ENCODE measurements around the gene PRMT3. TPM values are rescaled to one million over a fixed set of nuclear protein-coding genes. Genes with fewer than 3 reads are reported as not detected.

The PRMT3 gene
- total and polyA plus RNA-seq, 2 donors (not counting 3 experiments of a cell fraction or from before 2014, with no cell fraction given), result 6.2 to 13.3 TPM

DNA sequence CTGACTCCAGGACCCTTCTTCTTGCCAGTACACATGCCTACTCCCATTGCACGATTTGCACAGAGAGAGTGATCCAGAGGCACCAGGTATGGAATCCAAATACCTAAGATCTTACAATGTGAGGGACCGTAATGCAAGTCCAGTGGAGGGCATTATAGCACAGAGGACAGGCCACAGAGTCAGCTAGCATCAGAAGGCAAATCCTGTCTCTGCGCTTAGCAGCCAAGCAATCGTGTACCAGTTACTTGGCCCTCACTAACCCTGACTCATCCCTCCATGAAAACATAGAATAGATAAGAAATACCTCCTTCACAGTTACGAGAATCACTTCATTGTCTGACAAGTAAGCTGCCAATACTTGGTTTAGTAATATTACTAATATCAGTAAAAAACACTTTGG, 142.2 kb downstream of the PRMT3 start:
- no TSS peak for BruUV-seq (replicated peaks)

More for the DNA sequence above, 142.2 kb downstream of the PRMT3 start:
- intact Hi-C loops (cut with micrococcal nuclease), result no loop called here
- no peak for DNase-seq (ENCODE audit: low read depth, low spot score)
- TF ChIP-seq FOS (IDR thresholded peaks at IDR 0.05; ENCODE audit: borderline replicate concordance, insufficient read depth, low read length), result no peak
- TF ChIP-seq JUN (IDR thresholded peaks at IDR 0.05; ENCODE audit: borderline replicate concordance, insufficient read depth, insufficient read length, low read depth), result no peak
- TF ChIP-seq POLR2A (IDR thresholded peaks at IDR 0.05; ENCODE audit: low read depth, low read length), result no peak
- TF ChIP-seq CTCF (IDR thresholded peaks at IDR 0.05; ENCODE audit: extremely low read depth in 1 of 2, insufficient read depth in 1 of 2, low read depth in 1 of 2, low read length in 2 of 2), result no peak
- TF ChIP-seq MYC (IDR thresholded peaks at IDR 0.05; ENCODE audit: low read depth, low read length), result no peak
- no peak for TF ChIP-seq MAX (IDR thresholded peaks at IDR 0.05; ENCODE audit: insufficient read depth, insufficient read length)
- TF ChIP-seq GATA2 (IDR thresholded peaks at IDR 0.05; ENCODE audit: insufficient read depth, insufficient read length, low read depth, low read length), result no peak
- no peak for TF ChIP-seq EZH2 (IDR thresholded peaks at IDR 0.05; ENCODE audit: borderline replicate concordance, low read depth, low read length, severe bottlenecking)
- TF ChIP-seq POLR2AphosphoS5 (IDR thresholded peaks at IDR 0.05; ENCODE audit: insufficient read depth, low read depth, low read length), result no peak
- no peaks in the 10 kb centered on the region for H4K20me1 ChIP-seq (replicated peaks; ENCODE audit: control insufficient read depth, extremely low read depth, insufficient read depth, low read length)
- H3K4me3 ChIP-seq (replicated peaks in 1 of 3; ENCODE audit: insufficient read depth in 1 of 3, low read depth in 1 of 3, low read length in 3 of 3), result no peak overlapping the region
- H3K4me1 ChIP-seq (ENCODE audit: control insufficient read depth, extremely low read depth, insufficient read depth, low read length), result no peaks in the 10 kb centered on the region
- no peak overlapping the region for H3K9ac ChIP-seq (replicated peaks; ENCODE audit: extremely low read depth, insufficient read depth, low read length)
- H3K9me3 ChIP-seq (replicated peaks; ENCODE audit: control insufficient read depth, insufficient read depth, low read length), result no peaks in the 10 kb centered on the region
- no peak for FAIRE-seq
- H3K36me3 ChIP-seq (ENCODE audit: control insufficient read depth in 2 of 2, extremely low read depth in 1 of 2, insufficient read depth in 2 of 2, low read length in 2 of 2), result no peaks in the 10 kb centered on the region
- no peak overlapping the region for H2AFZ ChIP-seq (ENCODE audit: low read depth, low read length)
- no peaks in the 10 kb centered on the region for H3K27me3 ChIP-seq (ENCODE audit: control insufficient read depth in 2 of 2, insufficient read depth in 2 of 2, low read length in 2 of 2)
- no peak overlapping the region for H3K27ac ChIP-seq (ENCODE audit: insufficient read depth, low read depth, low read length)
- no peaks in the 10 kb centered on the region for H3K79me2 ChIP-seq (ENCODE audit: control insufficient read depth, insufficient read depth, low read length)
- dilution Hi-C loops (cut with MboI; ENCODE audit: extremely low pct_ligation_motif_present, low sequenced_read_pairs), result no loop called here
- ChIA-PET POLR2A (no interaction called here), CTCF (no interaction called here)
- no peaks in the 10 kb centered on the region for H3K9me1 ChIP-seq (replicated peaks; ENCODE audit: control insufficient read depth, extremely low read depth, insufficient read depth, low read length)
- H3K4me2 ChIP-seq (ENCODE audit: insufficient read depth, low read length), result no peak overlapping the region
